Panc1 (cell line): Measurements from ENCODE around the gene COMMD9. TPM values are rescaled to one million over a fixed set of nuclear protein-coding genes. Genes with fewer than 3 reads are reported as not detected.

Experiments
- ATAC-seq: fragments of 200-7000 bp; cut with Tn5 transposase; 2 replicates; pipeline ENCODE4 v1.9.1; 2020; ENCODE audit warnings: mild to moderate bottlenecking, moderate library complexity
- BruUV-seq: library from RNA; stranded (reverse); fragments of 400-500 nt; replicated peaks from 2 replicates; lab custom pipeline; 2021; lab: Mats Ljungman, UMichigan
- CTCF ChIA-PET: fragments of 300-600 bp; sonication (Branson Sonifier 250); formaldehyde crosslinking; loops from one replicate; lab custom pipeline; 2022; ENCODE audit warnings: antibody characterized with exemption; lab: Charles Lee
- POLR2A ChIA-PET: fragments of 300-600 bp; sonication (Branson Sonifier 250); formaldehyde crosslinking; loops from one replicate; lab custom pipeline; 2022; ENCODE audit warnings: antibody characterized with exemption; lab: Charles Lee
- DNase-seq: peaks from one replicate; pipeline ENCODE4 v3.0.0-alpha.2; 2010; ENCODE audit warnings: low read depth, low spot score
- H3K27ac ChIP-seq: 2 replicates; pipeline ENCODE4 v1.5.1; 2011; ENCODE audit warnings: mild to moderate bottlenecking, low read length, inconsistent platforms
- H3K27me3 ChIP-seq: fragments of 200-500 bp; sonication (Bioruptor generic); 2 replicates; pipeline ENCODE4 v1.6.0; 2014; ENCODE audit warnings: low read length, inconsistent platforms; ENCODE audit not compliant: control insufficient read depth, insufficient read depth
- H3K36me3 ChIP-seq: fragments of 200-500 bp; sonication (Bioruptor generic); 2 replicates; pipeline ENCODE4 v1.5.1; 2014; ENCODE audit warnings: inconsistent platforms, mild to moderate bottlenecking, low read length, moderate library complexity; ENCODE audit not compliant: control insufficient read depth, insufficient read depth
- H3K4me1 ChIP-seq: 2 replicates; pipeline ENCODE4 v1.5.1; 2011; ENCODE audit warnings: inconsistent platforms, mild to moderate bottlenecking, low read length, moderate library complexity; ENCODE audit not compliant: control insufficient read depth, insufficient read depth
- H3K4me3 ChIP-seq, 2 experiments: 2 replicates each; pipeline ENCODE4 v1.5.1; 2011 to 2012; ENCODE audit warnings: low read depth in 2 of 2, low read length in 2 of 2, mild to moderate bottlenecking in 2 of 2, inconsistent platforms in 1 of 2, moderate library complexity in 1 of 2
- H3K9me3 ChIP-seq: fragments of 200-500 bp; sonication (Bioruptor generic); 2 replicates; pipeline ENCODE4 v1.5.1; 2014; ENCODE audit warnings: low read depth, mild to moderate bottlenecking, inconsistent platforms, low read length, moderate library complexity; ENCODE audit not compliant: control insufficient read depth, insufficient read depth
- POLR2AphosphoS5 ChIP-seq: IDR thresholded peaks from 2 replicates; pipeline ENCODE4 v1.6.1; 2012; ENCODE audit warnings: mild to moderate bottlenecking, low read depth, low read length, moderate library complexity
- REST ChIP-seq, 2 experiments: IDR thresholded peaks; 2 replicates each; pipeline ENCODE4 v1.6.1; 2011 to 2012; ENCODE audit warnings: low read depth in 2 of 2, control low read depth in 1 of 2, low read length in 1 of 2, mild to moderate bottlenecking in 1 of 2, moderate library complexity in 1 of 2; ENCODE audit not compliant: insufficient read depth in 1 of 2
- SIN3A ChIP-seq: IDR thresholded peaks from 2 replicates; pipeline ENCODE4 v1.6.1; 2012; ENCODE audit warnings: low read depth, mild to moderate bottlenecking, low read length, moderate library complexity, borderline replicate concordance; ENCODE audit not compliant: insufficient read depth
- TCF7L2 ChIP-seq: IDR thresholded peaks from 2 replicates; pipeline ENCODE4 v1.6.1; 2011; ENCODE audit warnings: mild to moderate bottlenecking, low read depth, low read length, inconsistent platforms
- in situ Hi-C: cut with HindIII; loops from 2 replicates; pipeline ENCODE4 v1.10.0; 2016; ENCODE audit warnings: low sequenced_read_pairs, low pct_unique_long_range_greater_than_20kb
- intact Hi-C: fragments of 100-400 bp; cut with micrococcal nuclease; formaldehyde crosslinking; loops from one replicate; pipeline ENCODE4 v1.10.0; 2022; ENCODE audit not compliant: unreplicated experiment
- total RNA-seq: library from RNA; stranded (reverse); gene quantifications from one replicate; pipeline ENCODE4 v1.2.1, GENCODE V29; 2021; ENCODE audit not compliant: unreplicated experiment
- TF ChIP-seq, protein P1 (sequence below): fragments of 450-650 bp; IDR thresholded peaks from 2 replicates; pipeline ENCODE4 v1.5.1; 2017; ENCODE audit warnings: mild to moderate bottlenecking

COMMD9 gene
- total RNA-seq, 1 experiment from 2014 or later = 41.8 TPM

DNA sequence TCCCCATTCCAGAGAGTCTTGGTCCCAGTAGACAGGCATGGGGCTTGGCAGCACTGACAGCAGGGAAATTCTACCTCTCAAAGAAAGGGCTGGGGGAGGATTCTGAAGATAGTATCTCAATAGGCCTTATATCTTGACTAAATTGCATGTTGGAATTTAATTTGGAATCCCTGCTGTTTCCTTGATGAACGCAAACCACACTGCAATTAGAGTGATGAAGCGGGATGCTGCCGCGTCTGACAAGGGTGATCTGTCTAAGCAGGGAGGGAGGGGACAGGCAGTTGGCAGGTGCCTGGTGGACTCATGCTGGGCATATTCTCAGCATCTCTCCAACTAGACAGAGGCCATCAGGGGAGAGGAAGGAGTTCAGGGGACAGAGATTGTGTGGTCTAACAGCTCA is 48.4 kb downstream of the COMMD9 start:
- TF ChIP-seq REST (IDR thresholded peaks at IDR 0.05; ENCODE audit: insufficient read depth in 1 of 2, low read depth in 2 of 2, low read length in 1 of 2) = no peak
- TF ChIP-seq, protein P1, sequence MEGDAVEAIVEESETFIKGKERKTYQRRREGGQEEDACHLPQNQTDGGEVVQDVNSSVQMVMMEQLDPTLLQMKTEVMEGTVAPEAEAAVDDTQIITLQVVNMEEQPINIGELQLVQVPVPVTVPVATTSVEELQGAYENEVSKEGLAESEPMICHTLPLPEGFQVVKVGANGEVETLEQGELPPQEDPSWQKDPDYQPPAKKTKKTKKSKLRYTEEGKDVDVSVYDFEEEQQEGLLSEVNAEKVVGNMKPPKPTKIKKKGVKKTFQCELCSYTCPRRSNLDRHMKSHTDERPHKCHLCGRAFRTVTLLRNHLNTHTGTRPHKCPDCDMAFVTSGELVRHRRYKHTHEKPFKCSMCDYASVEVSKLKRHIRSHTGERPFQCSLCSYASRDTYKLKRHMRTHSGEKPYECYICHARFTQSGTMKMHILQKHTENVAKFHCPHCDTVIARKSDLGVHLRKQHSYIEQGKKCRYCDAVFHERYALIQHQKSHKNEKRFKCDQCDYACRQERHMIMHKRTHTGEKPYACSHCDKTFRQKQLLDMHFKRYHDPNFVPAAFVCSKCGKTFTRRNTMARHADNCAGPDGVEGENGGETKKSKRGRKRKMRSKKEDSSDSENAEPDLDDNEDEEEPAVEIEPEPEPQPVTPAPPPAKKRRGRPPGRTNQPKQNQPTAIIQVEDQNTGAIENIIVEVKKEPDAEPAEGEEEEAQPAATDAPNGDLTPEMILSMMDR = no peak
- TF ChIP-seq SIN3A = no peak
- TF ChIP-seq POLR2AphosphoS5 = no peak
- no peak for TF ChIP-seq TCF7L2
- Histone ChIP-seq H3K27ac (no peak overlapping the region), H3K27me3 (no peaks in the 10 kb centered on the region), H3K9me3 (no peaks in the 10 kb centered on the region), H3K4me3 (no peak overlapping the region), H3K36me3 (no peaks in the 10 kb centered on the region), H3K4me1 (no peaks in the 10 kb centered on the region)
- ChIA-PET POLR2A (no interaction called here), CTCF (no interaction called here)
- DNase-seq (no peak), ATAC-seq (no peak)
- in situ Hi-C loops (no loop called here), intact Hi-C loops (no loop called here)
- BruUV-seq = no TSS peak

GRCh38 chr11:36240173-36240572 is 49.1 kb downstream of the COMMD9 start:
- TF ChIP-seq SIN3A = no peak
- TF ChIP-seq TCF7L2 = no peak
- TF ChIP-seq, protein P1 = no peak
- no peak for TF ChIP-seq REST (IDR thresholded peaks at IDR 0.05; ENCODE audit: insufficient read depth in 1 of 2, low read depth in 2 of 2, low read length in 1 of 2)
- TF ChIP-seq POLR2AphosphoS5 = no peak
- Histone ChIP-seq H3K9me3 (no peaks in the 10 kb centered on the region), H3K4me3 (no peak overlapping the region), H3K4me1 (no peaks in the 10 kb centered on the region), H3K27ac (no peak overlapping the region), H3K27me3 (no peaks in the 10 kb centered on the region), H3K36me3 (no peaks in the 10 kb centered on the region)
- no peak for ATAC-seq
- no peak for DNase-seq
- intact Hi-C loops (no loop called here), in situ Hi-C loops (no loop called here)
- POLR2A ChIA-PET = no interaction called here
- no TSS peak for BruUV-seq
- CTCF ChIA-PET = interaction anchor here (0.6 kb wide), 1 partner anchor 474 kb away, joined by 8 read pairs; no protein-coding TSS in a partner anchor
